Activated CD4-positive, alpha-beta T cell treated with anti-CD3 and anti-CD28 coated beads, Interleukin-2, amount 50 U/mL, for 4 hours (primary cell): Measurements from ENCODE around the gene AGTPBP1.
"Not testable (repeated sequence)": the region's sequence is repeated elsewhere in the genome, so short reads cannot be mapped to it uniquely, and the experiment has no call there.

Source experiments
- DNase-seq, 2 experiments: peaks; one replicate each; pipeline ENCODE4 v3.0.0-alpha.2; 2020

AGTPBP1 gene

GRCh38 chr9:85610074-85610860 lies 131.5 kb downstream of the AGTPBP1 start:
- DNase-seq, result peak in 1 of 2 experiments; percentile 4

- DNase-seq, result no peak
These were observed 135.8 kb downstream of the AGTPBP1 start for GRCh38 chr9:85605905-85606304.

GRCh38 chr9:85603936-85604335 lies 137.8 kb downstream of the AGTPBP1 start:
- DNase-seq, result no peak

- DNase-seq, result no peak
These were observed 139.0 kb downstream of the AGTPBP1 start for GRCh38 chr9:85602742-85603141.

GRCh38 chr9:85600675-85601263 lies 141.0 kb downstream of the AGTPBP1 start:
- no peak for DNase-seq

GRCh38 chr9:85599540-85600105 lies 142.1 kb downstream of the AGTPBP1 start:
- no peak for DNase-seq

GRCh38 chr9:85594316-85594715 lies 147.4 kb downstream of the AGTPBP1 start:
- no peak for DNase-seq

- no peak for DNase-seq
These were observed 155.1 kb downstream of the AGTPBP1 start for GRCh38 chr9:85586684-85587083.

GRCh38 chr9:85577353-85577952 lies 164.3 kb downstream of the AGTPBP1 start:
- no peak for DNase-seq

- DNase-seq, result no peak
These were observed 165.9 kb downstream of the AGTPBP1 start for GRCh38 chr9:85575868-85576267.

- not testable (repeated sequence) for DNase-seq
These were observed 168.2 kb downstream of the AGTPBP1 start for GRCh38 chr9:85573546-85573945.

GRCh38 chr9:85572917-85573316 lies 168.8 kb downstream of the AGTPBP1 start:
- not testable (repeated sequence) for DNase-seq

GRCh38 chr9:85569988-85570387 lies 171.8 kb downstream of the AGTPBP1 start:
- no peak for DNase-seq

GRCh38 chr9:85559526-85559925 lies 182.2 kb downstream of the AGTPBP1 start:
- DNase-seq, result no peak

- DNase-seq, result no peak
These were observed 187.4 kb downstream of the AGTPBP1 start for GRCh38 chr9:85554349-85554748.

- no peak for DNase-seq
These were observed 188.3 kb downstream of the AGTPBP1 start for GRCh38 chr9:85553475-85553874.

GRCh38 chr9:85547599-85547998 lies 194.2 kb downstream of the AGTPBP1 start:
- DNase-seq, result no peak

- no peak for DNase-seq
These were observed 198.6 kb downstream of the AGTPBP1 start for GRCh38 chr9:85543196-85543595.

- no peak for DNase-seq
These were observed 199.9 kb downstream of the AGTPBP1 start for GRCh38 chr9:85541876-85542275.

GRCh38 chr9:85536514-85536913 lies 205.2 kb downstream of the AGTPBP1 start:
- DNase-seq, result no peak

GRCh38 chr9:85536076-85536475 lies 205.7 kb downstream of the AGTPBP1 start:
- DNase-seq, result no peak

GRCh38 chr9:85534340-85534739 lies 207.4 kb downstream of the AGTPBP1 start:
- no peak for DNase-seq

- DNase-seq, result no peak
These were observed 208.2 kb downstream of the AGTPBP1 start for GRCh38 chr9:85533538-85533937.

- no peak for DNase-seq
These were observed 211.0 kb downstream of the AGTPBP1 start for GRCh38 chr9:85530721-85531120.
